GM12891 (cell line): Measurements from ENCODE around the gene RAPH1.

Experiments
- POLR2A ChIP-seq: IDR thresholded peaks from 2 replicates; pipeline ENCODE4 v1.6.1; 2011; ENCODE audit warnings: low read depth, low read length, control low read depth
- POLR2AphosphoS5 ChIP-seq: IDR thresholded peaks from 2 replicates; pipeline ENCODE4 v1.6.1; 2011; ENCODE audit warnings: low read depth, low read length, control low read depth
- POU2F2 ChIP-seq: IDR thresholded peaks from 2 replicates; pipeline ENCODE4 v1.6.1; 2011; ENCODE audit warnings: low read depth, mild to moderate bottlenecking, control low read depth, low read length, moderate library complexity
- TAF1 ChIP-seq: IDR thresholded peaks from 2 replicates; pipeline ENCODE4 v1.6.1; 2011; ENCODE audit warnings: low read depth, low read length, control low read depth

- no peak for TF ChIP-seq POLR2AphosphoS5
- no peak for TF ChIP-seq POLR2A
- TF ChIP-seq POU2F2, result no peak
- no peak for TF ChIP-seq TAF1
Observed at GRCh38 chr2:203432811-203433210, 102.3 kb downstream of the RAPH1 start.
